ENCODE measurements around the gene CRELD2.

CRELD2 gene

GRCh38 chr22:49927483-49928184 is 9.2 kb downstream of the CRELD2 start:
- no peak for TF ChIP-seq CTCF (IDR thresholded peaks at IDR 0.05; ENCODE audit: low read depth, low read length)
- H3K4me3 ChIP-seq (replicated peaks in 1 of 2; ENCODE audit: low read depth in 2 of 2, low read length in 2 of 2), result no peak overlapping the region
- no peak for DNase-seq (ENCODE audit: low read depth in 2 of 2)

- H3K4me3 ChIP-seq (replicated peaks in 1 of 2; ENCODE audit: low read depth in 2 of 2, low read length in 2 of 2), result no peak overlapping the region
- TF ChIP-seq CTCF (IDR thresholded peaks at IDR 0.05; ENCODE audit: low read depth, low read length), result no peak
- DNase-seq (ENCODE audit: low read depth in 2 of 2), result no peak
These were observed 9.7 kb downstream of the CRELD2 start for GRCh38 chr22:49928185-49928495.

DNA sequence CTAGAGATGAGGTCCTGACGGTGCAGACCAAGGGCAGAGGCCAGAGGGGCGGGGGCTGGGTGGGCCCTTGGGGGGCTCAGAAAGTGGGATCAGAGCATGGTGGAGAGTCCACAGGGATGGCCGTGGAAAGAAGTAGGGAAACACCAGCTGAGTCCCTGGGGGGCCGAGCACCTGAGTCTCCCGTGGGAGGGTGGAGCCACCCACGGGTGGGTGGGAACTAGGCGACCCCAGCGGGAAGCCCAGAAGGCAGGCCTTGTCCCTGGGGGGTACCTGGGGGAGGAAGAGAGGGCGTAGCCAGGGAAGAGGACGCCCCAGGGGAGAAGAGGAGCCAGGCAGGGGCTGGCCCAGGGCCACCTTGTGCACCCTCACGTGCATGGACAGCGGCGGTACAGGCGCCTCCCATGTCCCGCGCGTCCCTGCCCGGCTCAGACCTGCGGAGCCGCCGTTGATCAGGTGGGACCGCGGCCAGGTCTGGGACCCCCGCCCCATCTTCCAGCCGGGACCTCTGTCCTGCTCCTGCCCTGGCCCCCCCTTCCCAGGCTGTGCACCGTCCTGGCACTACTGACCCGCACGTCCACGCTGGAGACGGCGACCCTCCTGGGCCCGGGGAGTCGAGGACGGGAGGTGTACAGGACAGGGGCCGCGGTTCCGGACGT is 10.2 kb downstream of the CRELD2 start:
- no peak for DNase-seq (ENCODE audit: low read depth in 2 of 2)
- H3K4me3 ChIP-seq (replicated peaks in 1 of 2; ENCODE audit: low read depth in 2 of 2, low read length in 2 of 2), result no peak overlapping the region
- TF ChIP-seq CTCF (IDR thresholded peaks at IDR 0.05; ENCODE audit: low read depth, low read length), result no peak

GRCh38 chr22:49929211-49929979 is 11.0 kb downstream of the CRELD2 start:
- TF ChIP-seq CTCF (IDR thresholded peaks at IDR 0.05; ENCODE audit: low read depth, low read length), result no peak
- DNase-seq (ENCODE audit: low read depth in 2 of 2), result peak; percentile 24 to 46
- no peak overlapping the region for H3K4me3 ChIP-seq (replicated peaks in 1 of 2; ENCODE audit: low read depth in 2 of 2, low read length in 2 of 2)

- no peak for DNase-seq (ENCODE audit: low read depth in 2 of 2)
These were observed 11.7 kb downstream of the CRELD2 start for GRCh38 chr22:49929994-49930575.

More at GRCh38 chr22:49929994-49930575, 11.7 kb downstream of the CRELD2 start:
- no peak for TF ChIP-seq CTCF (IDR thresholded peaks at IDR 0.05; ENCODE audit: low read depth, low read length)
- H3K4me3 ChIP-seq (replicated peaks in 1 of 2; ENCODE audit: low read depth in 2 of 2, low read length in 2 of 2), result no peak overlapping the region
